ENCODE results near the gene KCND2.

DNA sequence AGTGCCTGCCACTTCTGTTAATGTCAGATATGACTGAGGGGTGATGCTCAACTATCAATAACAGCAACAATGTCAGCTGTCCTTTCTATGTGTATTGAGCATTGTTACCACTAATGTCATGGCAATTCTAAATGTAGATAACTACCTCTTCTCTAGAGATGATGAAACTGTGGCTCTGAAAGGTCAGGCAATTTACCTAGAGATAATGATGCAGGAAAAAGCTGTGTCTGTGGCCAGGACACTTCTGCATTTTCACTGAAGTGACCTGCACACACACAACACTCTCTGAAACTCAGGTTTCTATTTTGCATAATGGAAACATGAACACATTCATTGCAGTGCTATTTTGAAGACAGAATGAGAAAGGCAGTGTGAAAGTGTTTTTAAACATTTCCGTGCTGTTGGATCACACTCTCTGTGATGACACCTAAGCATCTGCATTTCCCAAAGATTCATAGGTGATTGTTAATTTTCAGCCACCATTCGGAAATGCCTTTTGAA lies 148.2 kb downstream of the KCND2 start:
- TF ChIP-seq POLR2A (IDR thresholded peaks at IDR 0.05) = no peak
- TF ChIP-seq CTCF (IDR thresholded peaks at IDR 0.05) = no peak
